Rectal smooth muscle tissue (tissue), 1 donor: ENCODE measurements around the gene ARNT2.

ENCODE experiments used
- H3K27ac ChIP-seq: one replicate; pipeline ENCODE4 v1.7.0; 2013; ENCODE audit warnings: low read depth, low read length, inconsistent platforms
- H3K27me3 ChIP-seq: one replicate; pipeline ENCODE4 v1.7.0; 2013; ENCODE audit warnings: low read length; ENCODE audit not compliant: control insufficient read depth, insufficient read depth
- H3K36me3 ChIP-seq: one replicate; pipeline ENCODE4 v1.7.0; 2013; ENCODE audit warnings: low read length; ENCODE audit not compliant: control insufficient read depth, insufficient read depth
- H3K4me1 ChIP-seq: one replicate; pipeline ENCODE4 v1.7.0; 2013; ENCODE audit warnings: low read length; ENCODE audit not compliant: control insufficient read depth, insufficient read depth
- H3K4me3 ChIP-seq: one replicate; pipeline ENCODE4 v1.7.0; 2013; ENCODE audit warnings: low read length
- H3K9ac ChIP-seq: one replicate; pipeline ENCODE4 v1.7.0; 2013; ENCODE audit warnings: low read length

Gene ARNT2

GRCh38 chr15:80585544-80586018 is 181.4 kb downstream of the ARNT2 start:
- no peaks in the 10 kb centered on the region for H3K27me3 ChIP-seq
- H3K27ac ChIP-seq = no peak overlapping the region
- H3K4me3 ChIP-seq = no peak overlapping the region
- H3K36me3 ChIP-seq = peaks cover 2% of the 10 kb centered on the region
- H3K9ac ChIP-seq = no peak overlapping the region
- no peaks in the 10 kb centered on the region for H3K4me1 ChIP-seq

- no peaks in the 10 kb centered on the region for H3K4me1 ChIP-seq
- no peak overlapping the region for H3K27ac ChIP-seq
- no peak overlapping the region for H3K4me3 ChIP-seq
- no peaks in the 10 kb centered on the region for H3K36me3 ChIP-seq
- H3K9ac ChIP-seq = no peak overlapping the region
- H3K27me3 ChIP-seq = no peaks in the 10 kb centered on the region
Measured at GRCh38 chr15:80586161-80586560, 182.0 kb downstream of the ARNT2 start.

GRCh38 chr15:80587007-80587406 is 182.8 kb downstream of the ARNT2 start:
- no peaks in the 10 kb centered on the region for H3K4me1 ChIP-seq
- H3K9ac ChIP-seq = no peak overlapping the region
- H3K36me3 ChIP-seq = no peaks in the 10 kb centered on the region
- no peak overlapping the region for H3K4me3 ChIP-seq
- no peak overlapping the region for H3K27ac ChIP-seq
- no peaks in the 10 kb centered on the region for H3K27me3 ChIP-seq

GRCh38 chr15:80587816-80588456 is 183.8 kb downstream of the ARNT2 start:
- H3K4me3 ChIP-seq = no peak overlapping the region
- H3K27me3 ChIP-seq = no peaks in the 10 kb centered on the region
- no peak overlapping the region for H3K9ac ChIP-seq
- no peak overlapping the region for H3K27ac ChIP-seq
- no peaks in the 10 kb centered on the region for H3K36me3 ChIP-seq
- H3K4me1 ChIP-seq = no peaks in the 10 kb centered on the region

GRCh38 chr15:80588801-80589200 is 184.6 kb downstream of the ARNT2 start:
- no peak overlapping the region for H3K27ac ChIP-seq
- no peak overlapping the region for H3K4me3 ChIP-seq
- no peaks in the 10 kb centered on the region for H3K36me3 ChIP-seq
- H3K27me3 ChIP-seq = no peaks in the 10 kb centered on the region
- no peak overlapping the region for H3K9ac ChIP-seq
- no peaks in the 10 kb centered on the region for H3K4me1 ChIP-seq

- Histone ChIP-seq H3K9ac (no peak overlapping the region), H3K27ac (no peak overlapping the region), H3K27me3 (no peaks in the 10 kb centered on the region), H3K36me3 (no peaks in the 10 kb centered on the region), H3K4me3 (no peak overlapping the region), H3K4me1 (no peaks in the 10 kb centered on the region)
Measured at GRCh38 chr15:80590761-80591355, 186.7 kb downstream of the ARNT2 start.

- Histone ChIP-seq H3K27me3 (no peaks in the 10 kb centered on the region), H3K9ac (no peak overlapping the region), H3K36me3 (no peaks in the 10 kb centered on the region)
Measured at GRCh38 chr15:80591471-80591870, 187.3 kb downstream of the ARNT2 start.

GRCh38 chr15:80591938-80592825 is 188.0 kb downstream of the ARNT2 start:
- Histone ChIP-seq H3K36me3 (no peaks in the 10 kb centered on the region), H3K4me3 (no peak overlapping the region), H3K9ac (no peak overlapping the region), H3K27me3 (no peaks in the 10 kb centered on the region), H3K27ac (no peak overlapping the region), H3K4me1 (no peaks in the 10 kb centered on the region)

More at GRCh38 chr15:80591471-80591870, 187.3 kb downstream of the ARNT2 start:
- Histone ChIP-seq H3K4me3 (no peak overlapping the region), H3K4me1 (no peaks in the 10 kb centered on the region), H3K27ac (no peak overlapping the region)

GRCh38 chr15:80593486-80594030 is 189.4 kb downstream of the ARNT2 start:
- no peaks in the 10 kb centered on the region for H3K36me3 ChIP-seq
- H3K4me1 ChIP-seq = no peaks in the 10 kb centered on the region
- no peak overlapping the region for H3K9ac ChIP-seq
- no peak overlapping the region for H3K27ac ChIP-seq
- H3K27me3 ChIP-seq = no peaks in the 10 kb centered on the region
- no peak overlapping the region for H3K4me3 ChIP-seq

- no peaks in the 10 kb centered on the region for H3K27me3 ChIP-seq
- no peak overlapping the region for H3K27ac ChIP-seq
- H3K4me1 ChIP-seq = no peaks in the 10 kb centered on the region
- no peak overlapping the region for H3K9ac ChIP-seq
- H3K36me3 ChIP-seq = no peaks in the 10 kb centered on the region
- H3K4me3 ChIP-seq = no peak overlapping the region
Measured at GRCh38 chr15:80594091-80594889, 190.1 kb downstream of the ARNT2 start.

GRCh38 chr15:80595396-80595795 is 191.2 kb downstream of the ARNT2 start:
- Histone ChIP-seq H3K9ac (no peak overlapping the region), H3K36me3 (no peaks in the 10 kb centered on the region), H3K27ac (no peak overlapping the region), H3K4me1 (no peaks in the 10 kb centered on the region), H3K4me3 (no peak overlapping the region), H3K27me3 (no peaks in the 10 kb centered on the region)
